Chondrocyte (in vitro differentiated cells): ENCODE results near the gene SNRPA. TPM values are rescaled to one million over a fixed set of nuclear protein-coding genes. Genes with fewer than 3 reads are reported as not detected.
A peak's percentile ranks its signal among the peaks of the same experiment; 100 is the strongest.

Source experiments
- DNase-seq: peaks from one replicate; pipeline ENCODE4 v3.0.0; 2021; ENCODE audit warnings: mixed read lengths, low spot score
- H3K27ac Mint-ChIP-seq: one replicate; pipeline ENCODE4 v1.8.0; 2021; ENCODE audit warnings: mild to moderate bottlenecking, moderate library complexity, mixed read lengths; ENCODE audit not compliant: unreplicated experiment
- H3K27me3 Mint-ChIP-seq: 2 replicates; pipeline ENCODE4 v1.8.0; 2021; ENCODE audit warnings: low read depth, mixed read lengths
- H3K36me3 Mint-ChIP-seq: 2 replicates; pipeline ENCODE4 v1.8.0; 2021; ENCODE audit warnings: low read depth, mixed read lengths
- H3K4me1 Mint-ChIP-seq: 2 replicates; pipeline ENCODE4 v1.8.0; 2021; ENCODE audit warnings: low read depth, mild to moderate bottlenecking, mixed read lengths
- H3K4me3 Mint-ChIP-seq: one replicate; pipeline ENCODE4 v1.8.0; 2021; ENCODE audit warnings: mild to moderate bottlenecking, moderate library complexity, mixed read lengths; ENCODE audit not compliant: unreplicated experiment
- H3K9me3 Mint-ChIP-seq: 2 replicates; pipeline ENCODE4 v1.8.0; 2021; ENCODE audit warnings: low read depth, mixed read lengths
- CTCF ChIP-seq: fragments of 200-600 bp; sonication (generic); IDR thresholded peaks from 2 replicates; pipeline ENCODE4 v1.5.0; 2021; ENCODE audit warnings: antibody characterized with exemption, mild to moderate bottlenecking, moderate library complexity
- total RNA-seq: library from RNA; stranded (reverse); gene quantifications from 3 replicates; pipeline ENCODE4 v1.2.1, GENCODE V29; 2021

Gene SNRPA
- total RNA-seq, 1 donor from 2014 or later, result 34.9 TPM

GRCh38 chr19:40713939-40714338 is 37.1 kb upstream of the SNRPA start:
- peaks cover 29% of the 10 kb centered on the region for H3K4me1 Mint-ChIP-seq
- peak overlapping the region; percentile 81 for H3K27ac Mint-ChIP-seq
- no peaks in the 10 kb centered on the region for H3K27me3 Mint-ChIP-seq
- TF ChIP-seq CTCF, result no peak
- peak overlapping the region; percentile 91 for H3K4me3 Mint-ChIP-seq
- peaks cover 12% of the 10 kb centered on the region for H3K36me3 Mint-ChIP-seq
- DNase-seq, result no peak
- H3K9me3 Mint-ChIP-seq, result no peaks in the 10 kb centered on the region

- Mint-ChIP-seq H3K27ac (peak overlapping the region; percentile 100), H3K4me3 (peak overlapping the region; percentile 91)
- DNase-seq, result peak; percentile 98
These were observed 36.3 kb upstream of the SNRPA start for GRCh38 chr19:40714441-40715299.

GRCh38 chr19:40716031-40716481 is 34.9 kb upstream of the SNRPA start:
- Mint-ChIP-seq H3K27me3 (no peaks in the 10 kb centered on the region), H3K36me3 (peaks cover 13% of the 10 kb centered on the region), H3K4me3 (peak overlapping the region; percentile 91), H3K27ac (peak overlapping the region; percentile 100), H3K4me1 (peaks cover 47% of the 10 kb centered on the region), H3K9me3 (no peaks in the 10 kb centered on the region)
- TF ChIP-seq CTCF, result no peak
- DNase-seq, result no peak

More at GRCh38 chr19:40714441-40715299, 36.3 kb upstream of the SNRPA start:
- TF ChIP-seq CTCF, result no peak
- H3K4me1 Mint-ChIP-seq, result peaks cover 33% of the 10 kb centered on the region
- peaks cover 11% of the 10 kb centered on the region for H3K36me3 Mint-ChIP-seq
- no peaks in the 10 kb centered on the region for H3K9me3 Mint-ChIP-seq
- H3K27me3 Mint-ChIP-seq, result no peaks in the 10 kb centered on the region

GRCh38 chr19:40716482-40717324 is 34.3 kb upstream of the SNRPA start, which contains the start of the genes COQ8B and ITPKC:
TSS of gene COQ8B (minus strand) at chr19:40716886. CDS start at chr19:40714632, 2,254 bp downstream.
TSS of gene ITPKC (plus strand) at chr19:40717112. CDS start at chr19:40717136, 24 bp downstream.
- peaks cover 52% of the 10 kb centered on the region for H3K4me1 Mint-ChIP-seq
- H3K9me3 Mint-ChIP-seq, result no peaks in the 10 kb centered on the region
- H3K36me3 Mint-ChIP-seq, result peaks cover 9% of the 10 kb centered on the region
- peak within 1 kb of the TSS; percentile 97 for H3K4me3 Mint-ChIP-seq
- TF ChIP-seq CTCF, result peak; percentile 57
- peak within 1 kb of the TSS; percentile 100 for H3K27ac Mint-ChIP-seq
- DNase-seq, result peak; percentile 100
- H3K27me3 Mint-ChIP-seq, result no peaks in the 10 kb centered on the region
